ENCODE measurements around the gene NONO.
"Not testable (repeated sequence)": the region's sequence is repeated elsewhere in the genome, so short reads cannot be mapped to it uniquely, and the experiment has no call there.

The NONO gene

GRCh38 chrX:71282514-71283402 lies 677 bp upstream of the NONO start:
- no peak for DNase-seq (ENCODE audit: low read depth, low spot score)

GRCh38 chrX:71285929-71286328 lies 2.5 kb downstream of the NONO start:
- no peak for DNase-seq (ENCODE audit: low read depth, low spot score)

DNA sequence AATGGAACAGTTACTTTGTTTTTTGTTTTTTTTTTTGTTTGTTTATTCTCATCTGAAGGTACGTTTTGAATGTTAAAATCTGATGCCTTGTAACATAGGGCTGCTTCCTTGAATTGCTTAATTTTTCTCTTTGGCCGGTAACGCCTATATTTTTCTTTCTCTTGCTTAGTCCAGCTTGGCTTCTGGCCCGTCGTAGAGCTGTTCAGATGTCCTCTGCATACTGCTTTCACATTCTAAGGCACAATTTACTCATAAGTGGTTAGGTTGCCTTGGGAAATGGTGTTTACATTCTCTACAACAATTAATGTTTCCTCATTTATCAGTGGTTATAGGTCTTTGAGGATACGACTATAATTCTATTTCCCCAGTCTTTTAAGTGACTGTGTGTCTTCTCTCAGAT lies 7.9 kb downstream of the NONO start:
- no peak for DNase-seq (ENCODE audit: low read depth, low spot score)

DNA sequence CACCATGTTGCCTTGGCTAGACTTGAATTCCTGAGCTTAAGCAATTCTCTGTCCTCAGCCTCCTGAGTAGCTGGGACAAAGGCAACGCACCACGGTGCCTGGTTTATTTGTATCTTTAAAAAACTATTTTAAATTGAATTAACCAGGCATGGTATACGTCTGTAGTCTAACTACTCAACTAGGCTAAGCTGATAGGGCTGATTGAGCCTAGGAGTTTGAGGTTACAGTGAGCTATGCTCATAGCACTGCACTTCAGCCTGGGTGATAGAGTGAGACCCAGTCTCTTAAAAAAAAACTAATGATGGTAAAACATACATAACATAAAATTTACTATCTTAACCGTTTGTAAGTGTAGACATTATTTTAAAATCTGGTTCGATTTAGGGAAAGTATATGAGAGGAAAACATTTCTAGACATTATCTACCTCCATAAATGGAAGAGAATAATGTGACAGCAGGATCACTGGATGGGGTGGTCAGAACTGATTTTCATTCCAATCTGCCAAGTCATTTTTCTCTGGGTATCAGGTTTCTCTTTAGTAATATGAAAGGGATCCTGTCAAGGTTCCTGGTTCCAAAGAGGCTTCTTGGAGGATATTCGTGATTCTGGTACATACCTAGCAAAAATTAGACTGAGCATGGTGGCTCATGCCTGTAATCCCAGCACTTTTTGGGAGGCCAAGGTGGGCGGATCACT lies 9.4 kb downstream of the NONO start:
- no peak for DNase-seq (ENCODE audit: low read depth, low spot score)

GRCh38 chrX:71296806-71297205 lies 13.4 kb downstream of the NONO start:
- no peak for DNase-seq (ENCODE audit: low read depth, low spot score)

GRCh38 chrX:71298119-71298518 lies 14.7 kb downstream of the NONO start:
- DNase-seq (ENCODE audit: low read depth, low spot score) = no peak

DNA sequence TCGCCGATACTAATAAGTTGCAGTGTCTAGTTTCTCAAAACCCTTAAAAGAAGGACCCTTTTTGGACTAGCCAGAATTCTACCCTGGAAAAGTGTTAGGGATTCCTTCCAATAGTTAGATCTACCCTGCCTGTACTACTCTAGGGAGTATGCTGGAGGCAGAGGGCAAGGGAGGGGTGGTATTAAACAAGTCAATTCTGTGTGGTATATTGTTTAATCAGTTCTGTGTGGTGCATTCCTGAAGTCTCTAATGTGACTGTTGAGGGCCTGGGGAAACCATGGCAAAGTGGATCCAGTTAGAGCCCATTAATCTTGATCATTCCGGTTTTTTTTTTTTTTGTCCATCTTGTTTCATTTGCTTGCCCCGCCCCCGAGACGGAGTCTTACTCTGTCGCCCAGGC lies 16.6 kb downstream of the NONO start:
- not testable (repeated sequence) for DNase-seq (ENCODE audit: low read depth, low spot score)

GRCh38 chrX:71300495-71300894 lies 17.1 kb downstream of the NONO start:
- DNase-seq (ENCODE audit: low read depth, low spot score) = not testable (repeated sequence)

DNA sequence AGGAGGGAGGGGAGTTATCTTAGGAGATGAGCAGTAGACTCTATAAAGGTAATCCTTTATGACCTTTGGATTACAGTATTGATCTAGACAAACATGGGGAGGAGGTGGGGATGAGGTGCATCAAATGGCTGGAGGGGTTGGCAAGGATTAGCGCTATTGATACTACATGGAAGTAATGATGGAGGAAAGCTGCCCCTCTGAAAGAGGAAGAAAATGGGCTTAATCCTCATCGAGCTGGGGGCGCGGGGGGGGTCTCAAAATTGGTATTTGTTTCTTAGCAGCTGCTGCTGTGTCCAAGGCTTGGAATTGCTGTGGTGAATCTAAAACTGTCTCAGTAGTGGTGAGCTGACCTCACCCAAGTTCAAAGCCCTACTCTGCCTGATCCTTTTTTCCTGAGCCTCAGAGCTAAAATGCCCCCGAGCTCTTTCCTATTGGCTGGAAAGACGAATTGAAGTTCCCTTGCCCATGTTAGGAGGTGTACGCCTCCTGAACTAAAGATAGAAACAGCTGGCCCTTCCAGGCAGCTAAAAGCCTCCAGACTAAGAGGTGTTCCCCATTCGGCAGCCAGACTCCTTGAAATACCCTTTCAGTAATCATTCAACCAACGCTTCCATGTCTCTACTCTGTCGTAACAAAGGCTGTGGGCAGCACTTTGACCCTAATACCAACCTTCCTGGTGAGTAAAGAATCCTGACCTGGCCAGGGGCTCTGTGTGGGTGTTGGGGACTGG lies 17.9 kb downstream of the NONO start, which contains the start of gene ITGB1BP2:
ITGB1BP2 (plus strand) TSS at position 556 of the 730 bp plus-strand sequence; CDS start at position 613, 57 bp downstream.
- DNase-seq (ENCODE audit: low read depth, low spot score) = no peak

DNA sequence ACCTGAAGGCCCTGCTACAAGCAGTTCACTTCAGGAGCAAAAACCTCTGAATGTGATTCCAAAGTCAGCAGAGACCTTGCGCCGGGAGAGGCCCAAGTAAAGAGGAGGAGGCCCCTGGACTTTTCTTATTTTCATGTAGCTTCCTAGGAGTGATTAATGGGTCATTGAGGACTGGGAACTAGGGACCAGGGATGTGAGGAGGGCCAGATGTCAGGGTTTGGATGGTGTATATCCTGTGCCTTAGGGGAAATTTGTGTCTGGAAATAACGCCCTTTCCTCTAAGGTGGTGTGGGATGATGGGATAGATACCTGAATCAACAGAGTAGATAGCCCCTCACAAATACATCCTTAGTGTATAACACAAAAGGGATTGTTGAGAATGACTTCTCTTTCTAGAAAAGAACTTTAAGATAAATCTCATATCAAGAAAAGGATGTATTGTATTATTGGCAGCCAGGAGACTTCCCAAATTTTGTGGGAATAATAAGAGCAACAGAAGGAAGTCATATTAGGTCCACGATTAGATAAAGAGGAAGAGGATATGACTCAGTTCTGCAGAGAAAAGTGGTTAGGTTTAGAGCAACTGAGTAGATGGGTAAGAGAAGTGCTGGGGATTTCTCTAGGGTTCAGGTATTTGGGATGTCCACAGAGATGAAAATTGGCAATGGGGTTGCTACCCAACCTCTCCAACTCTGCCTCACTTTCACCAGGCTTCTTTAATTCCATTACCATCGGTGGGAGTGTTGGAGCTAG lies 19.2 kb downstream of the NONO start:
- no peak for DNase-seq (ENCODE audit: low read depth, low spot score)

DNA sequence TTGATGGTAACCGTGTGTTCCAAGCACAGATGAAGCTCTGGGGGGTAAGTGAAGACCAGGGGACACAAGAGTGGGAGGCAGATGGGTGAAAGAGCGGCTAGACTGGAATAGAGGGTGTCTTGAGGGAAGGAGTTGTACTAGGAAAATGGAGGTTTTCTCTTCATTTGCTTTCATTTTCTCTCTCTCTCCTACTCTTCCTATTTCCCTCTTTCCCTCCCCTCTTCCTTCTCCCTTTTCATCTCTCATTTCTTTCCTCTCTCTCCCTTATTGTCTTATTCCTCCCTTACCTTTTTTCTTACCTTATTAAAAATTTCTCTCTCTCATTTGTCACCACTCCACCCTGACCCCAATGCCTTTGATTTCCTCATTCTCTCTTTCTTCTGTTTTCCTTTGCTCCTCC lies 21.1 kb downstream of the NONO start:
- no peak for DNase-seq (ENCODE audit: low read depth, low spot score)

GRCh38 chrX:71315917-71316316 lies 32.5 kb downstream of the NONO start:
- no peak for DNase-seq (ENCODE audit: low read depth, low spot score)

DNA sequence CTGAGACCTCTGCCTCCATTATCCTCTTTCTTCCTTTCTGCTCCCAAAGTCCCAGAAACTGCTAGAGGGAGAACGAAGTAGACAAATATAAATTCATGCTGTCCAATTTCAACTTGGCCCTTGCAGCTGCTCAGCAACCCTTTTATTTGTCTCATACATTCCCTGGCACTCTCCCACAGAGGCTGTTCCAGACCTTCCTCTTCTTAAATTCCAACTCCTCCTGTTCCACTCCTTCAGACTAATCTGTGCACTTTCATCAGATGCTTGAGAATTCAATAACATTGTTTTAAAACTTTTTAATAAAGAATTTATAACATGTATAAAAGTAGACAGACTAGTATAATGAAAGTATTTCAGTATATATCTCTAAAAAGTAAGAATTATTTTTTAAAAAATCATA lies 33.5 kb downstream of the NONO start:
- DNase-seq (ENCODE audit: low read depth, low spot score) = not testable (repeated sequence)

- no peak for DNase-seq (ENCODE audit: low read depth, low spot score)
Measured at GRCh38 chrX:71320126-71320525, 36.7 kb downstream of the NONO start.

- DNase-seq (ENCODE audit: low read depth, low spot score) = no peak
Measured at GRCh38 chrX:71321731-71322130, 38.3 kb downstream of the NONO start.

DNA sequence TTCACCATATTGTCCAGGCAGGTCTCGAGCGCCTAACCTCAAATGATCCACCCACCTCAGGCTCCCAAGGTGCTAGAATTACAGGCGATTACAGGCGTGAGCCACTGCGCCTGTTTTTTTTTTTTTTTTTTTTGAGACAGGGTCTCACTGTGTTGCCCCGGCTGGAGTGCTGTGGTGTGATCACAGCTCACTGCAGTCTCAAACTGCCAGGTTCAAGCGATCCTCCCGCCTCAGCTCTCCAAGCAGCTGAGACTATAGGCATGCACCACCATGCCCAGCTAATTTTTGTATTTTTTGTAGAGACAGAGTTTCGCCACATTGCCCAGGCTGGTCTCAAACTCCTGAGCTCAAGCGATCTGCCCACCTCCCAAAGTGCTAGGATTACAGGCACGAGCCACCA lies 41.0 kb downstream of the NONO start:
- not testable (repeated sequence) for DNase-seq (ENCODE audit: low read depth, low spot score)

DNA sequence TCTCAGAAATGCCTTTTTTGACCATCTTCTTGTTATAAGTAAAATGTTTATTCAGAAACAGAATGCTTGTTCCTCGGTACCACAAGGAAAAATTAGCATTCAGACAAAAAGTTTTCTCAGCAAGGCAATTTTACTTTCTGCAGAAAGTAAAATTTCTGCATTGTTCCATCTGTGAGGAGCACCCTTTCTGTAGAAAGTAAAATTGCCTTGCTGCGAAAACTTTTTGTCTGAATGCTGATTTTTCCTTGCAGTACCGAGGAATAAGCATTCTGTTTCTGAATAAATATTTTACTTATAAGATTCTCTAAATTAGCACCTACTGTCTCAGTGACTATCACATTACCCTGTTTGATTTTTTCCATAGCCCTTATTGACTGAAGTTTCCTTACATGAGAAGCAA lies 43.0 kb downstream of the NONO start:
- no peak for DNase-seq (ENCODE audit: low read depth, low spot score)

GRCh38 chrX:71349151-71349665 lies 65.8 kb downstream of the NONO start:
- DNase-seq (ENCODE audit: low read depth, low spot score) = not testable (repeated sequence)

DNA sequence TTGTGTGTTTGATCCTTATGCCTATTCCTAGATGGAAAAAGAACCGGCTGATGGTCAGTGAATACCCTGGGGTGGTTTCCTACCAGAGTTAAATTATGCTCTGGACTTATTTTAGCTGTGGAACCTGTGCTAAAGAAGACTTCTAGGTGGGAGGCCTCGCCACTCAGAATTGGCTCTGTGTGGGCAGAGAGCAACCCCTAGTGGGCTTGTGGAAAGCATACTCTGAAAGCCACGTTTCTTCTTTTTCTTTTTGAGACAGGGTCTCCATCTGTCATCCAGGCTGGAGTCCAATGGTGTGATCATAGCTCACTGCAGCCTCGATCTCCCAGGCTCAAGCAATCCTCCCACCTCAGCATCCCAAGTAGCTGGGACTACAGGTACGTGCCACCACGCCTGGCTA lies 66.4 kb downstream of the NONO start:
- not testable (repeated sequence) for DNase-seq (ENCODE audit: low read depth, low spot score)
